ENCODE measurements around the gene MAML2.
A peak's percentile ranks its signal among the peaks of the same experiment; 100 is the strongest.

Gene MAML2

GRCh38 chr11:96114178-96115064 is 228.6 kb downstream of the MAML2 start:
- FAIRE-seq = no peak

- peak; percentile 74 for FAIRE-seq
These were observed 229.8 kb downstream of the MAML2 start for GRCh38 chr11:96113193-96113681.

- FAIRE-seq = no peak
These were observed 230.5 kb downstream of the MAML2 start for GRCh38 chr11:96112192-96113128.

- no peak for FAIRE-seq
These were observed 231.7 kb downstream of the MAML2 start for GRCh38 chr11:96111308-96111707.

- no peak for FAIRE-seq
These were observed 232.7 kb downstream of the MAML2 start for GRCh38 chr11:96110302-96110701.

- no peak for FAIRE-seq
These were observed 233.5 kb downstream of the MAML2 start for GRCh38 chr11:96109331-96110030.

- FAIRE-seq = no peak
These were observed 235.7 kb downstream of the MAML2 start for GRCh38 chr11:96107143-96107824.

- FAIRE-seq = no peak
These were observed 236.3 kb downstream of the MAML2 start for GRCh38 chr11:96106645-96107044.

- FAIRE-seq = no peak
These were observed 237.1 kb downstream of the MAML2 start for GRCh38 chr11:96105944-96106343.

GRCh38 chr11:96105197-96105895 is 237.6 kb downstream of the MAML2 start:
- FAIRE-seq = no peak

GRCh38 chr11:96104496-96104895 is 238.5 kb downstream of the MAML2 start:
- no peak for FAIRE-seq

GRCh38 chr11:96103721-96104120 is 239.3 kb downstream of the MAML2 start:
- FAIRE-seq = no peak

GRCh38 chr11:96103102-96103501 is 239.9 kb downstream of the MAML2 start:
- FAIRE-seq = no peak

GRCh38 chr11:96102664-96103078 is 240.3 kb downstream of the MAML2 start:
- FAIRE-seq = no peak

- FAIRE-seq = no peak
These were observed 241.8 kb downstream of the MAML2 start for GRCh38 chr11:96101146-96101545.

- FAIRE-seq = no peak
These were observed 244.3 kb downstream of the MAML2 start for GRCh38 chr11:96098511-96099241.

- FAIRE-seq = no peak
These were observed 245.1 kb downstream of the MAML2 start for GRCh38 chr11:96097844-96098421.

GRCh38 chr11:96096360-96096759 is 246.6 kb downstream of the MAML2 start:
- no peak for FAIRE-seq

- no peak for FAIRE-seq
These were observed 247.1 kb downstream of the MAML2 start for GRCh38 chr11:96095884-96096303.

GRCh38 chr11:96094156-96094555 is 248.8 kb downstream of the MAML2 start:
- FAIRE-seq = no peak
